ENCODE data around the gene TMEM239. TPM values are rescaled to one million over a fixed set of nuclear protein-coding genes. Genes with fewer than 3 reads are reported as not detected.

Gene TMEM239
- total RNA-seq, 1 donor from 2014 or later = not detected

- Mint-ChIP-seq H3K4me3 (ENCODE audit: unreplicated experiment) (no peak overlapping the region), H3K27me3 (ENCODE audit: unreplicated experiment) (no peaks in the 10 kb centered on the region), H3K27ac (ENCODE audit: unreplicated experiment) (no peak overlapping the region), H3K4me1 (ENCODE audit: low read depth, unreplicated experiment) (no peaks in the 10 kb centered on the region), H3K36me3 (ENCODE audit: unreplicated experiment) (no peaks in the 10 kb centered on the region), H3K9me3 (ENCODE audit: unreplicated experiment) (no peaks in the 10 kb centered on the region)
- no peak for TF ChIP-seq CTCF (IDR thresholded peaks at IDR 0.05; ENCODE audit: partially characterized antibody, unreplicated experiment)
- DNase-seq = no peak
Measured at GRCh38 chr20:2851086-2851485, 34.9 kb downstream of the TMEM239 start.

- peaks cover 4% of the 10 kb centered on the region for H3K9me3 Mint-ChIP-seq (ENCODE audit: unreplicated experiment)
- no peak overlapping the region for H3K4me3 Mint-ChIP-seq (ENCODE audit: unreplicated experiment)
- no peak for DNase-seq
- TF ChIP-seq CTCF (IDR thresholded peaks at IDR 0.05; ENCODE audit: partially characterized antibody, unreplicated experiment) = no peak
- H3K27ac Mint-ChIP-seq (ENCODE audit: unreplicated experiment) = no peak overlapping the region
- no peaks in the 10 kb centered on the region for H3K4me1 Mint-ChIP-seq (ENCODE audit: low read depth, unreplicated experiment)
- peaks cover 4% of the 10 kb centered on the region for H3K27me3 Mint-ChIP-seq (ENCODE audit: unreplicated experiment)
- no peaks in the 10 kb centered on the region for H3K36me3 Mint-ChIP-seq (ENCODE audit: unreplicated experiment)
Measured at GRCh38 chr20:2858591-2858990, 42.4 kb downstream of the TMEM239 start.

- peaks cover 4% of the 10 kb centered on the region for H3K27me3 Mint-ChIP-seq (ENCODE audit: unreplicated experiment)
- H3K4me3 Mint-ChIP-seq (ENCODE audit: unreplicated experiment) = no peak overlapping the region
- H3K27ac Mint-ChIP-seq (ENCODE audit: unreplicated experiment) = no peak overlapping the region
Measured at GRCh38 chr20:2859330-2860121, 43.4 kb downstream of the TMEM239 start.

GRCh38 chr20:2864626-2865025 lies 48.5 kb downstream of the TMEM239 start:
- peaks cover 4% of the 10 kb centered on the region for H3K9me3 Mint-ChIP-seq (ENCODE audit: unreplicated experiment)
- no peak overlapping the region for H3K27ac Mint-ChIP-seq (ENCODE audit: unreplicated experiment)
- H3K27me3 Mint-ChIP-seq (ENCODE audit: unreplicated experiment) = no peaks in the 10 kb centered on the region
- no peak overlapping the region for H3K4me3 Mint-ChIP-seq (ENCODE audit: unreplicated experiment)
- no peaks in the 10 kb centered on the region for H3K36me3 Mint-ChIP-seq (ENCODE audit: unreplicated experiment)
- H3K4me1 Mint-ChIP-seq (ENCODE audit: low read depth, unreplicated experiment) = no peaks in the 10 kb centered on the region
- TF ChIP-seq CTCF (IDR thresholded peaks at IDR 0.05; ENCODE audit: partially characterized antibody, unreplicated experiment) = no peak
- DNase-seq = no peak

More at GRCh38 chr20:2859330-2860121, 43.4 kb downstream of the TMEM239 start:
- H3K4me1 Mint-ChIP-seq (ENCODE audit: low read depth, unreplicated experiment) = no peaks in the 10 kb centered on the region
- no peak for TF ChIP-seq CTCF (IDR thresholded peaks at IDR 0.05; ENCODE audit: partially characterized antibody, unreplicated experiment)
- H3K9me3 Mint-ChIP-seq (ENCODE audit: unreplicated experiment) = peaks cover 4% of the 10 kb centered on the region
- no peak for DNase-seq
- H3K36me3 Mint-ChIP-seq (ENCODE audit: unreplicated experiment) = no peaks in the 10 kb centered on the region

- no peaks in the 10 kb centered on the region for H3K27me3 Mint-ChIP-seq (ENCODE audit: unreplicated experiment)
- H3K36me3 Mint-ChIP-seq (ENCODE audit: unreplicated experiment) = no peaks in the 10 kb centered on the region
- peaks cover 2% of the 10 kb centered on the region for H3K9me3 Mint-ChIP-seq (ENCODE audit: unreplicated experiment)
- TF ChIP-seq CTCF (IDR thresholded peaks at IDR 0.05; ENCODE audit: partially characterized antibody, unreplicated experiment) = no peak
- no peak overlapping the region for H3K4me3 Mint-ChIP-seq (ENCODE audit: unreplicated experiment)
- no peak for DNase-seq
- H3K4me1 Mint-ChIP-seq (ENCODE audit: low read depth, unreplicated experiment) = no peaks in the 10 kb centered on the region
- H3K27ac Mint-ChIP-seq (ENCODE audit: unreplicated experiment) = no peak overlapping the region
Measured at GRCh38 chr20:2865101-2865500, 48.9 kb downstream of the TMEM239 start.

All from glutamatergic neuron (in vitro differentiated cells).